Measurements from ENCODE around the gene BEAN1.

BEAN1 gene

GRCh38 chr16:66489385-66489784, 62.3 kb downstream of the BEAN1 start:
- no peaks in the 10 kb centered on the region for H3K4me1 ChIP-seq (ENCODE audit: control insufficient read depth, insufficient read depth, low read length)
- ChIA-PET CTCF (interaction anchor here (0.6 to 0.7 kb wide), 2 partner anchors 12 to 154 kb away, joined by 3 to 4 read pairs; no protein-coding TSS in a partner anchor), POLR2A (no interaction called here)
- H3K9me3 ChIP-seq (ENCODE audit: control insufficient read depth, insufficient read depth, low read depth, low read length) = no peaks in the 10 kb centered on the region
- H3K4me3 ChIP-seq (ENCODE audit: low read depth, low read length) = no peak overlapping the region
- no peak for TF ChIP-seq ZNF776 (tag by site-specific recombination; IDR thresholded peaks at IDR 0.05; ENCODE audit: borderline replicate concordance)
- no peak for TF ChIP-seq ZNF654 (tag by site-specific recombination; IDR thresholded peaks at IDR 0.05; ENCODE audit: low read depth)
- no peak for TF ChIP-seq ZNF626 (tag by site-specific recombination; IDR thresholded peaks at IDR 0.05)
- TF ChIP-seq TCF7L2 (IDR thresholded peaks at IDR 0.05; ENCODE audit: borderline replicate concordance, low read depth, low read length) = no peak
- no peak overlapping the region for H3K27ac ChIP-seq (ENCODE audit: extremely low read depth, low read depth, low read length)
- H3K36me3 ChIP-seq (ENCODE audit: control insufficient read depth in 2 of 2, insufficient read depth in 1 of 2, low read length in 2 of 2) = no peaks in the 10 kb centered on the region

- Histone ChIP-seq H3K4me3 (ENCODE audit: low read depth, low read length) (no peak overlapping the region), H3K4me1 (ENCODE audit: control insufficient read depth, insufficient read depth, low read length) (no peaks in the 10 kb centered on the region), H3K36me3 (ENCODE audit: control insufficient read depth in 2 of 2, insufficient read depth in 1 of 2, low read length in 2 of 2) (no peaks in the 10 kb centered on the region), H3K9me3 (ENCODE audit: control insufficient read depth, insufficient read depth, low read depth, low read length) (no peaks in the 10 kb centered on the region), H3K27ac (ENCODE audit: extremely low read depth, low read depth, low read length) (no peak overlapping the region)
- ChIA-PET CTCF (no interaction called here), POLR2A (no interaction called here)
- TF ChIP-seq INSM2 (tag by site-specific recombination; IDR thresholded peaks at IDR 0.05) (no peak), ZNF777 (tag by site-specific recombination; IDR thresholded peaks at IDR 0.05; ENCODE audit: borderline replicate concordance) (no peak), CTCF (tag by site-specific recombination; IDR thresholded peaks at IDR 0.05) (no peak), ZNF341 (tag by site-specific recombination; IDR thresholded peaks at IDR 0.05; ENCODE audit: low read depth) (no peak), ZNF548 (tag by site-specific recombination; IDR thresholded peaks at IDR 0.05) (no peak), ZNF785 (tag by site-specific recombination; IDR thresholded peaks at IDR 0.05) (no peak), SP3 (tag by site-specific recombination; IDR thresholded peaks at IDR 0.05) (no peak)
Observed at GRCh38 chr16:66489818-66490217, 62.7 kb downstream of the BEAN1 start.

- Histone ChIP-seq H3K27ac (ENCODE audit: extremely low read depth, low read depth, low read length) (no peak overlapping the region), H3K4me3 (ENCODE audit: low read depth, low read length) (no peak overlapping the region), H3K4me1 (ENCODE audit: control insufficient read depth, insufficient read depth, low read length) (no peaks in the 10 kb centered on the region), H3K36me3 (ENCODE audit: control insufficient read depth in 2 of 2, insufficient read depth in 1 of 2, low read length in 2 of 2) (no peaks in the 10 kb centered on the region), H3K9me3 (ENCODE audit: control insufficient read depth, insufficient read depth, low read depth, low read length) (no peaks in the 10 kb centered on the region)
- CTCF ChIA-PET = interaction anchor here (0.8 kb wide), 2 partner anchors 85 to 101 kb away, joined by 3 to 5 read pairs; no protein-coding TSS in a partner anchor
- POLR2A ChIA-PET = no interaction called here
- TF ChIP-seq ZNF404 (tag by site-specific recombination; IDR thresholded peaks at IDR 0.05) (no peak), ZBTB7A (tag by site-specific recombination; IDR thresholded peaks at IDR 0.05; ENCODE audit: low read depth) (no peak), ZSCAN4 (tag by site-specific recombination; IDR thresholded peaks at IDR 0.05) (no peak), PATZ1 (tag by site-specific recombination; IDR thresholded peaks at IDR 0.05) (no peak), ZNF701 (tag by site-specific recombination; IDR thresholded peaks at IDR 0.05) (no peak), ZNF138 (tag by site-specific recombination; IDR thresholded peaks at IDR 0.05; ENCODE audit: borderline replicate concordance) (no peak), ZNF510 (tag by site-specific recombination; IDR thresholded peaks at IDR 0.05; ENCODE audit: insufficient replicate concordance) (no peak)
Observed at GRCh38 chr16:66490774-66491715, 64.0 kb downstream of the BEAN1 start.

Data from HEK293 (cell line).